Neuronal stem cell (in vitro differentiated cells): Measurements from ENCODE around the gene RNU6-8. TPM values are rescaled to one million over a fixed set of nuclear protein-coding genes. Genes with fewer than 3 reads are reported as not detected.

Source experiments
- DNase-seq: peaks from one replicate; pipeline ENCODE4 v3.0.0-alpha.2; 2013; ENCODE audit warnings: low spot score
- H2AFZ ChIP-seq: one replicate; pipeline ENCODE4 v1.6.1; 2013; ENCODE audit warnings: mild to moderate bottlenecking, low read length, inconsistent platforms
- H2AK5ac ChIP-seq: 2 replicates; pipeline ENCODE4 v1.6.1; 2013; ENCODE audit warnings: low read depth, mild to moderate bottlenecking, inconsistent platforms, low read length, moderate library complexity, mixed read lengths
- H2BK120ac ChIP-seq: 2 replicates; pipeline ENCODE4 v1.6.1; 2013; ENCODE audit warnings: low read depth, mild to moderate bottlenecking, inconsistent platforms, low read length, moderate library complexity, mixed read lengths
- H2BK12ac ChIP-seq: one replicate; pipeline ENCODE4 v1.6.1; 2013; ENCODE audit warnings: low read length, inconsistent platforms
- H2BK15ac ChIP-seq: 2 replicates; pipeline ENCODE4 v1.6.1; 2013; ENCODE audit warnings: mild to moderate bottlenecking, low read length, inconsistent platforms, mixed read lengths
- H2BK5ac ChIP-seq: one replicate; pipeline ENCODE4 v1.6.1; 2013; ENCODE audit warnings: inconsistent platforms, mild to moderate bottlenecking, low read length, moderate library complexity
- H3K14ac ChIP-seq: one replicate; pipeline ENCODE4 v1.6.1; 2013; ENCODE audit warnings: low read length, inconsistent platforms
- H3K18ac ChIP-seq: 2 replicates; pipeline ENCODE4 v1.6.1; 2013; ENCODE audit warnings: low read length, inconsistent platforms
- H3K23ac ChIP-seq: 2 replicates; pipeline ENCODE4 v1.6.1; 2013; ENCODE audit warnings: low read depth, mild to moderate bottlenecking, mixed read lengths, low read length, inconsistent platforms; ENCODE audit not compliant: poor library complexity
- H3K27ac ChIP-seq: replicated peaks from 3 replicates; pipeline ENCODE4 v1.5.1; 2013; ENCODE audit warnings: low read length, inconsistent platforms
- H3K27me3 ChIP-seq, 3 experiments: 2 replicates each; pipeline ENCODE4 v1.6.1; 2013; ENCODE audit warnings: low read length in 3 of 3, mild to moderate bottlenecking in 2 of 3, inconsistent platforms in 1 of 3, low read depth in 1 of 3, mixed read lengths in 1 of 3, moderate library complexity in 1 of 3; ENCODE audit not compliant: control insufficient read depth in 3 of 3, insufficient read depth in 3 of 3
- H3K36me3 ChIP-seq, 2 donors: replicated peaks in 1 of 2; 2 replicates each; pipeline ENCODE4 v1.6.1; 2013; ENCODE audit warnings: low read length in 2 of 2; ENCODE audit not compliant: control insufficient read depth in 2 of 2, insufficient read depth in 2 of 2
- H3K4ac ChIP-seq: 2 replicates; pipeline ENCODE4 v1.6.1; 2013; ENCODE audit warnings: inconsistent platforms, mild to moderate bottlenecking, low read length, moderate library complexity
- H3K4me1 ChIP-seq, 2 donors: 1 replicate in 1 of 2; 2 replicates in 1 of 2; pipeline ENCODE4 v1.6.1; 2013; ENCODE audit warnings: low read length in 2 of 2, low read depth in 1 of 2; ENCODE audit not compliant: control insufficient read depth in 2 of 2, insufficient read depth in 1 of 2
- H3K4me2 ChIP-seq: one replicate; pipeline ENCODE4 v1.6.1; 2013; ENCODE audit warnings: mild to moderate bottlenecking, low read length, inconsistent platforms; ENCODE audit not compliant: insufficient read depth, poor library complexity, severe bottlenecking
- H3K4me3 ChIP-seq, 2 donors: 2 replicates each; pipeline ENCODE4 v1.5.1; 2013; ENCODE audit warnings: low read length in 2 of 2, mild to moderate bottlenecking in 2 of 2, inconsistent platforms in 1 of 2, moderate library complexity in 1 of 2
- H3K79me1 ChIP-seq: one replicate; pipeline ENCODE4 v1.6.1; 2013; ENCODE audit warnings: low read depth, mild to moderate bottlenecking, inconsistent platforms, low read length, moderate library complexity
- H3K9ac ChIP-seq: one replicate; pipeline ENCODE4 v1.6.1; 2013; ENCODE audit warnings: mild to moderate bottlenecking, low read depth, low read length, inconsistent platforms; ENCODE audit not compliant: poor library complexity
- H3K9me3 ChIP-seq, 2 donors: replicated peaks in 1 of 2; 2 replicates each; pipeline versions ENCODE3 to v1.6.1; 2013; ENCODE audit warnings: low read length in 2 of 2, mild to moderate bottlenecking in 2 of 2, inconsistent platforms in 1 of 2, low read depth in 1 of 2, mixed read lengths in 1 of 2, moderate library complexity in 1 of 2; ENCODE audit not compliant: control insufficient read depth in 2 of 2, insufficient read depth in 1 of 2
- H4K8ac ChIP-seq: one replicate; pipeline ENCODE4 v1.6.1; 2013; ENCODE audit warnings: low read depth, mild to moderate bottlenecking, inconsistent platforms, low read length, moderate library complexity
- H4K91ac ChIP-seq: one replicate; pipeline ENCODE4 v1.6.1; 2013; ENCODE audit warnings: low read length, low read depth, mild to moderate bottlenecking, inconsistent platforms; ENCODE audit not compliant: poor library complexity
- WGBS, 2 donors: extraction: QIAGEN DNeasy Blood & Tissue Kit; methylation state at CpG; one replicate each; pipeline ENCODE4 v1.1.7; 2013; ENCODE audit warnings: missing lambda C conversion rate in 2 of 2, mixed read lengths in 1 of 2; ENCODE audit not compliant: insufficient read length in 2 of 2, insufficient replicate concordance in 1 of 2; ENCODE audit errors: extremely low coverage in 2 of 2; 5-methylcytosine and 5-hydroxymethylcytosine counted together
- polyA plus RNA-seq, 2 experiments: library from polyadenylated mRNA; stranded (reverse); fragments of 200-250 nt; gene quantifications; one replicate each; pipeline ENCODE4 v1.2.3, GENCODE V29; 2013

Gene RNU6-8
- not detected for polyA plus RNA-seq (2013, experiment 1 of 2)
- polyA plus RNA-seq (2013, experiment 2 of 2): not detected

DNA sequence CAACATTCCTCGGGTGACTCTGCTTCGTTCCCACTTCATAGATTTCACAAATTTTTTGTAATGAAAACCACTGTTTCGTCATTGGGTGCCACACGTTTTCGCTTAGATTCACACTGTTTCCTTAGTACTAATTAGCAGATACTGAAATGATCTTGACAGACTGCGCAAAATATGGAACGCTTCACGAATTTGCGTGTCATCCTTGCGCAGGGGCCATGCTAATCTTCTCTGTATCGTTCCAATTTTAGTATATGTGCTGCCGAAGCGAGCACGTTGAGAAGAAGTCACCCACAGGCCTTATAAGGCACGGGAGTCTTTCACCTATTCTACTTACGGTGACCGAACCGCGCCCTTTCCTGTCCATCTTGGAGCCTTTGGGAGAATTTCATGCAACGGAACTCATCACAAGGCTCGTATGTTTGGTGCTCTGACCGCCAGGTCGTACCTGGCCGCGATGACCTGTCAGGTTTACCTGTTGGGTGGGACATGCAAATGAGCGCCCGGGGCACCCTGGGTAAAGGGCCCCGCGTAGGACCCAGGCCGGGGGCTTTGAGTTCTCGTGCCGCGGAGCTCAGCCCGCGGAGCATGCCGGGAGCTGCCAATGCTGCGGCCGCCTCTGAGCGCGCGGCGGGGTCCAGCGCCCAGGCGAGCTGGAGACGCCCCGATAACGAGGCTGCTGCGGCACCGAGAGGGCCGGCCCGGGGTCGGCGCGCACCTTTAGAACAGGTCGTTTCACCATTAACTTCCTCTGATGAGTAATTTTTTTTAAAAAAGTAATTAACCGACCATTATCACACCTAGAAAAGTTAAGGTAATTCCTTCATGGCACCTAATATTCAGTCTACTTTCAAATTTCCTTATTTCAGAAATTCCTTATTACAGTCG, at the start of gene RNU6-8:
RNU6-8 (minus strand) TSS at position 272 of the 885 bp plus-strand sequence.
- peak within 1 kb of the TSS; percentile 88 to 95 for H3K4me3 ChIP-seq
- H4K8ac ChIP-seq: no peak within 1 kb of the TSS
- H3K79me1 ChIP-seq: no peaks in the 10 kb centered on the region
- peak; percentile 90 for DNase-seq
- H3K14ac ChIP-seq: no peak within 1 kb of the TSS
- H2AK5ac ChIP-seq: no peak within 1 kb of the TSS
- no peaks in the 10 kb centered on the region for H3K4me1 ChIP-seq
- H4K91ac ChIP-seq: no peak within 1 kb of the TSS
- H3K9me3 ChIP-seq: no peaks in the 10 kb centered on the region
- peak within 1 kb of the TSS; percentile 78 for H3K18ac ChIP-seq
- no peak within 1 kb of the TSS for H2BK15ac ChIP-seq
- no CpG with 5 or more reads among the region's 57 CpGs for WGBS, 2 donors
- no peak within 1 kb of the TSS for H2BK120ac ChIP-seq
- H3K9ac ChIP-seq: peak within 1 kb of the TSS; percentile 82
- H3K4me2 ChIP-seq: peak within 1 kb of the TSS; percentile 88
- peak within 1 kb of the TSS; percentile 99 for H2AFZ ChIP-seq
- no peak within 1 kb of the TSS for H2BK12ac ChIP-seq
- no peak within 1 kb of the TSS for H3K23ac ChIP-seq
- no peak within 1 kb of the TSS for H3K27ac ChIP-seq
- no peaks in the 10 kb centered on the region for H3K36me3 ChIP-seq
- no peak within 1 kb of the TSS for H2BK5ac ChIP-seq
- H3K4ac ChIP-seq: no peak within 1 kb of the TSS
- peaks cover 0 to 43% (median 0%) of the 10 kb centered on the region in 3 experiments for H3K27me3 ChIP-seq

DNA sequence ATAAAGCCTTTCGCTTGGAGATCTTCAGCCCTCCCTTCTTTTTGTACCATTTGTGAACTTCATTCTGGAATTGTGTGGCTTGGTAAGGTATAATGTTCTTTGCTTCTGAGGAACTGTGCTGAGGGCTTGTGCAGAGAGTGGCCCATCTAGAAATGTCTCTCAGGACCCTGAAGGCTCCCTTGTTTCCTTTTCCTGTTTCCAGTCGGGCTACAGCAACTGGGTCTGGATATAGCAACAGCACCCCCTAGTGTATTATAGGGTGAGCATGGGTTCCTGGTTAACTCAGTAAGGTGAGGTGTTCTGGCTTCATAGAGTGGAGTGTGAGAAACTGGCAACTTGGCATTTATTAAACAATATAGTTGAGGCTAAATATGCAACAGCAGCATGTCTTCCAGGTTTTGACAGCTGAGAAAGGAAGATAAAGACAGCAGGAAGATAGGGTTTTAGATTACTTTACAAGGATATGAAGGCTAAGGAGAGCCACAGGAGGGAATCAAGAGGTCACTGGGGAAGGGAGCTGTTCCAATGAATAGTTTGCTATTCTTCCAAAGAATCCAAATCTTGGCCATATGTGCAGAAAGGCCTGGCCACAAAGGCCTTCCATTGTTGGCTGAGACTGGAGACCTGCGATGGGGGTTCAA, 49.1 kb upstream of the RNU6-8 start:
- Histone ChIP-seq H3K36me3 (no peaks in the 10 kb centered on the region), H3K4me2 (no peak overlapping the region), H3K9ac (no peak overlapping the region), H3K4me3 (no peak overlapping the region), H3K79me1 (no peaks in the 10 kb centered on the region), H3K4ac (no peak overlapping the region), H2BK120ac (no peak overlapping the region), H3K9me3 (no peaks in the 10 kb centered on the region), H3K14ac (no peak overlapping the region), H2BK12ac (no peak overlapping the region), H2AFZ (peak overlapping the region; percentile 81), H2AK5ac (no peak overlapping the region), H4K91ac (no peak overlapping the region), H4K8ac (no peak overlapping the region), H3K23ac (no peak overlapping the region), H3K18ac (no peak overlapping the region), H3K4me1 (peaks cover 1 to 7% of the 10 kb centered on the region in 2 donors), H2BK15ac (no peak overlapping the region), H3K27me3 (peaks cover 0 to 6% (median 0%) of the 10 kb centered on the region in 3 experiments), H2BK5ac (no peak overlapping the region), H3K27ac (peak overlapping the region; percentile 29)
- WGBS, 2 donors: no CpG with 5 or more reads among the region's 3 CpGs
- peak; percentile 43 for DNase-seq

DNA sequence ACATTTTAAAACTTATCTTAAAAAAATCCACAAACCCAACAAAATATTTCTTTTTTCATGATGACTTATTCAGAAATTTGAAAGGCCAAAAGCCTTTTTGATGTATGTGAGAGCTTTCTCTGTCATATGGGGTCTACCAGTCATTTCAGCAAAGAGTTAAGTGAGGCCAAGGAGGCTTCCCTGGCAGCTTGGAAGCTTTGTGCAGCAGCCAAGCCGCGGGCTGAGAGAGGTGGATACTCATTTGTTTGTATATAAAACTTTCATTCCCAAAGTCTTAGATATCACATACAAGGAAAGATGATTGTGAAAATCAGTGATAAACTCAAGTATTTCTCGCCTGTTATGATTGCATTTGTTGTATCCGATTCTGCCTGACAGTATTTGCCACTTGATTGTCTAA, 48.5 kb upstream of the RNU6-8 start:
- no peak overlapping the region for H4K91ac ChIP-seq
- no peak overlapping the region for H3K27ac ChIP-seq
- no peak overlapping the region for H2BK15ac ChIP-seq
- no peak overlapping the region for H2BK5ac ChIP-seq
- no CpG with 5 or more reads among the region's 4 CpGs for WGBS, 2 donors
- H3K79me1 ChIP-seq: no peaks in the 10 kb centered on the region
- no peak overlapping the region for H3K9ac ChIP-seq
- no peak overlapping the region for H2BK12ac ChIP-seq
- H2AK5ac ChIP-seq: no peak overlapping the region
- H2BK120ac ChIP-seq: no peak overlapping the region
- no peaks in the 10 kb centered on the region for H3K9me3 ChIP-seq
- peaks cover 1 to 7% of the 10 kb centered on the region in 2 donors for H3K4me1 ChIP-seq
- no peak overlapping the region for H3K4me2 ChIP-seq
- DNase-seq: no peak
- no peaks in the 10 kb centered on the region for H3K36me3 ChIP-seq
- H3K4me3 ChIP-seq: no peak overlapping the region
- H4K8ac ChIP-seq: no peak overlapping the region
- no peak overlapping the region for H3K23ac ChIP-seq
- peaks cover 0 to 12% (median 0%) of the 10 kb centered on the region in 3 experiments for H3K27me3 ChIP-seq
- peak overlapping the region; percentile 81 for H2AFZ ChIP-seq
- no peak overlapping the region for H3K14ac ChIP-seq
- H3K4ac ChIP-seq: no peak overlapping the region
- H3K18ac ChIP-seq: no peak overlapping the region

DNA sequence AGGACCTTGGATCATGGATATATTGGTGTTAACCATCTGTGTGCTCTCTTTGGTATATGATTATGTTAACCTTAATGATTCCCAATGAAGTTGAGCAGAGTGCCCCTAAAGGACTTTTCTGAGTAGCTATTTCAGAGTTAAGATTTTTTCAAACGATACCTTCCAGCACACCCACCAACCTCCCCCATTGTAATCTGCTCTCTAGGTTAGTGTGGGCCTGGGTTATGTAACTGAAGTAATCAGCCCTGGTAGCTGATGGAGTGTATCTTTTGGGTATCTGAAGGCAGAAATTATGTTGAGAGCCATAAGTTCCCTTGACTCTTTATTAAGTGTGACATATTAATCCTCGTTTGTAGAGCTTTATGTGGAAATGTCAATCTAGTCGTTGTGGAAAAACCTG, 47.6 kb upstream of the RNU6-8 start:
- Histone ChIP-seq H2BK120ac (no peak overlapping the region), H3K36me3 (no peaks in the 10 kb centered on the region), H2AFZ (no peak overlapping the region), H2BK15ac (no peak overlapping the region), H3K9ac (no peak overlapping the region), H3K27me3 (peaks cover 0 to 13% (median 0%) of the 10 kb centered on the region in 3 experiments), H2AK5ac (no peak overlapping the region), H3K4me2 (no peak overlapping the region), H4K91ac (no peak overlapping the region), H3K14ac (no peak overlapping the region), H2BK12ac (no peak overlapping the region), H2BK5ac (no peak overlapping the region), H3K9me3 (no peaks in the 10 kb centered on the region), H3K4me1 (peaks cover 1 to 7% of the 10 kb centered on the region in 2 donors), H3K18ac (no peak overlapping the region), H4K8ac (no peak overlapping the region), H3K4ac (no peak overlapping the region), H3K23ac (no peak overlapping the region), H3K4me3 (no peak overlapping the region), H3K27ac (no peak overlapping the region), H3K79me1 (no peaks in the 10 kb centered on the region)
- no peak for DNase-seq
- WGBS, 2 donors: no CpG with 5 or more reads among the region's 3 CpGs
